ENCODE measurements around the gene MAN2B2. TPM values are rescaled to one million over a fixed set of nuclear protein-coding genes. Genes with fewer than 3 reads are reported as not detected.

MAN2B2 gene
- total RNA-seq, 2 donors from 2014 or later = 11.9 to 21.9 TPM

DNA sequence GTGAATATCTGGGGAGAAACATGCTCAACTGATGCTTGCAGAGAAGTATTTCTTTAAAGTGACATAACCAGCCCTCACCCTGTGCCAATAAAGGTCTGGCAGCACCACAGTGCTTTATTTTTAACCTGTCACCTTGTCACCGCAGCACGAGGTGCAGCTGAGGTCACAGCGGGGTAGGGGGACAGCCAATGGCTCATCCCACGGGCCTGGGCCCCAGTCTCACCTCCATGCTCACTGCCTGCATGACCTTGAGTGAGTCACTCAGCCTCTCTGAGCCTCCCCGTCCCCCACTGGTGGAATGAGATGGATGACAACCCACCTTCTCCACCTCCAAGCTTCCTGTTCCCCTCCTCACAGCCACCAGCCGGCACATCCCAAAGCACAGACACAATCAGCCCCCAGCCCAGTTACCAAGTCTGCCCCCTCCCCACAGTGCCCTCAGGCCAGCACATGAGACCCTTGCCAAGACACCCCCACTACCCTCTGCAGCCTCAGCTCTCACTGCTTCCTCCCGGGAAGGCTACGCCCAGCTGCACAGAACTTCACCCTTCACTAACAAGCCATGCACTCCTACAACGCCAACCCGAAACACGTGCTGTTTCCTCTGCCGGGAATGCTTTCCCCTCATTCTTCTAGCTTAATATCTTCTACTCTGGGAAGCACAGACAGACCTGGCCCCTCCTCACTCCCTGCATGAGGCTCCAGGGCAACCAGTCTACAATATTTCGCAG, 24.9 kb upstream of the MAN2B2 start:
- ATAC-seq (replicated peaks in 1 of 2) (no peak), DNase-seq (no peak)
- Mint-ChIP-seq H3K27ac (no peak overlapping the region), H3K36me3 (ENCODE audit: insufficient read depth in 2 of 2) (peaks cover 7 to 8% of the 10 kb centered on the region in 2 donors), H3K4me1 (ENCODE audit: low read depth) (no peaks in the 10 kb centered on the region), H3K9me3 (peaks cover 9 to 10% of the 10 kb centered on the region in 2 donors), H3K27me3 (ENCODE audit: low read depth) (peaks cover 47% of the 10 kb centered on the region), H3K4me3 (no peak overlapping the region)

DNA sequence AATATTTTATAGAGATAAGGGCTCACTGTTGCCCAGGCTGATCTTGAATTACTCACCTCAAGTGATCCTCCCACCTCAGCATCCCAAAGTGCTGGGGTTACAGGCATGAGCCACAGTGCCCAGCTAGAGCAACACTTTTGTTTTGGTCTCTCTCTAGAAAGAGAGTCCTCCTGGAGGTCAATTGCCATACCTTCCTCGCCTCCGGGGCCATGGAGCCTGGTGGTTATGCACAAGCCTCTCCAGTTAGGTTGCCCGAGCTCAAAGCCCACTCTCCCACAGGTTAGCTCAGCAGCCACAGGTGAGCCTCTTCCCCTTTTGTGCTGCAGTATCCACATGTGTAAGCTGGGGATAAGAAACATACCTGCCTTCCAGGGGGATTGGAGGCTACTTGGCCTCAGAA, 24.2 kb upstream of the MAN2B2 start:
- Mint-ChIP-seq H3K4me1 (ENCODE audit: low read depth) (no peaks in the 10 kb centered on the region), H3K9me3 (peaks cover 9 to 10% of the 10 kb centered on the region in 2 donors), H3K4me3 (no peak overlapping the region), H3K27ac (no peak overlapping the region), H3K27me3 (ENCODE audit: low read depth) (peaks cover 47% of the 10 kb centered on the region), H3K36me3 (ENCODE audit: insufficient read depth in 2 of 2) (peaks cover 7 to 8% of the 10 kb centered on the region in 2 donors)
- ATAC-seq (replicated peaks in 1 of 2) (no peak), DNase-seq (no peak)

DNA sequence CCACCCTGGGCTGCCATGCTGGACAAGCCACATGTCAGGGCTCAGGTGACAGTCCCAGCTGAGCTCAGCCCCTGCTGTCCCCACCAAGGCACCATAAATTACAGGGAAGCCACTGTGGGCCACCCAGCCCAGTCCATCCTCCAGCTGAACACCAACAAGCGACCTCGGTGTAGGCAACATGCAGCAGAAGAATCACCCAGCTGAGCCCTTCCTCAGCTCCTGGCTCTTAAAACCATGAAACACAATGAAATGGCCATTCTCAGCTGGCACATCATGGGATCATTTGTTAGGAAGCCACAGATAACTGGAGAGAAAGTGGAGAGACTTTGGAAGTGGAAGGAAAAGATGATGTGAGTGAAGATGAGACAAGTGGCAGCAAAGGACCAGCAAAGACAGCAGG, 23.3 kb upstream of the MAN2B2 start:
- Mint-ChIP-seq H3K27me3 (ENCODE audit: low read depth) (peaks cover 43% of the 10 kb centered on the region), H3K4me1 (ENCODE audit: low read depth) (no peaks in the 10 kb centered on the region)

DNA sequence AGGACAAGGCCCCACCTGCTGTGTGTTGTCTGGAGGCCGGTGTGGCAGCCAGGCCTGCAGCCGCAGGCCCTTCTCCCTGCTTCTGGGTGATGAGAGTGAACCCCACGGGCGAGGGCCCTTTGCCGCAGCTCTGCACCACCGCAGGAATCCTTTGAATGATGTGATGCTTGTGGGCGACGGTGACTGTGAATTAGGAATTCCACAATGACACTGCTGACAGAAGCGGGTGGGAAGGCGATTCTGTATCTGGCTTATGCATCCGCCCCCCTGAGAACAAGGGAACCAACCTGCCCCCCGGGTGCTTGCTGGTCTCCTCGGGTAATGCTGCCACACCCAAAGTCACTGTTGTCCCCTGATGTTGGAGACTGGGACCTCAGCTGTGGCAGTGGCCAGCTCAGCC, 19.5 kb upstream of the MAN2B2 start:
- Mint-ChIP-seq H3K27ac (no peak overlapping the region), H3K4me1 (ENCODE audit: low read depth) (no peaks in the 10 kb centered on the region), H3K27me3 (ENCODE audit: low read depth) (peaks cover 47% of the 10 kb centered on the region), H3K36me3 (ENCODE audit: insufficient read depth in 2 of 2) (peaks cover 7 to 8% of the 10 kb centered on the region in 2 donors), H3K9me3 (peaks cover 9 to 10% of the 10 kb centered on the region in 2 donors), H3K4me3 (no peak overlapping the region)
- ATAC-seq (replicated peaks in 1 of 2) (no peak), DNase-seq (no peak)

More for the DNA sequence above, 23.3 kb upstream of the MAN2B2 start:
- peaks cover 7 to 8% of the 10 kb centered on the region in 2 donors for H3K36me3 Mint-ChIP-seq (ENCODE audit: insufficient read depth in 2 of 2)
- peaks cover 9 to 10% of the 10 kb centered on the region in 2 donors for H3K9me3 Mint-ChIP-seq
- no peak overlapping the region for H3K4me3 Mint-ChIP-seq
- ATAC-seq (replicated peaks in 1 of 2) (no peak), DNase-seq (no peak)
- H3K27ac Mint-ChIP-seq = no peak overlapping the region

DNA sequence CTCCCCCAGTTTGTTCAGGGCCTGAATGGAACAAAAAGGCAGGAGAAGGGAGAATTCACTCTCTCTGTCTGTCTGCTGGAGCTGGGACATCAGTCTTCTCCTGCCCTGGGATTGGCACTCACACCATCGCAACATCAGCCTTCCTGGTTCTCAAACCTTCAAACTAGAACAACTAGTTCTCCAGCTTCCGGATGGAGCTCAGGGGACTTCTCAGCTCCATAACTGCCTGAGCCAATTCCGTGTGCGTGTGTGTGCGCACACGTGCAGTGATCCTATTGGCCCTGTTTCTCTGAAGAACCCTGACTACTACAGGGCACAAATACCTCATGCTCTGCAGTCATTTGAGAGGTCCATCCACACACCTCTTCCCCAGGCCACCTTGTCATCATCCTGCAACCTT, 18.7 kb upstream of the MAN2B2 start:
- no peak for DNase-seq
- H3K4me3 Mint-ChIP-seq = no peak overlapping the region
- no peak for ATAC-seq (replicated peaks in 1 of 2)
- peaks cover 51% of the 10 kb centered on the region for H3K27me3 Mint-ChIP-seq (ENCODE audit: low read depth)
- H3K4me1 Mint-ChIP-seq (ENCODE audit: low read depth) = no peaks in the 10 kb centered on the region
- H3K27ac Mint-ChIP-seq = no peak overlapping the region
- peaks cover 9 to 10% of the 10 kb centered on the region in 2 donors for H3K9me3 Mint-ChIP-seq
- H3K36me3 Mint-ChIP-seq (ENCODE audit: insufficient read depth in 2 of 2) = peaks cover 5 to 7% of the 10 kb centered on the region in 2 donors

DNA sequence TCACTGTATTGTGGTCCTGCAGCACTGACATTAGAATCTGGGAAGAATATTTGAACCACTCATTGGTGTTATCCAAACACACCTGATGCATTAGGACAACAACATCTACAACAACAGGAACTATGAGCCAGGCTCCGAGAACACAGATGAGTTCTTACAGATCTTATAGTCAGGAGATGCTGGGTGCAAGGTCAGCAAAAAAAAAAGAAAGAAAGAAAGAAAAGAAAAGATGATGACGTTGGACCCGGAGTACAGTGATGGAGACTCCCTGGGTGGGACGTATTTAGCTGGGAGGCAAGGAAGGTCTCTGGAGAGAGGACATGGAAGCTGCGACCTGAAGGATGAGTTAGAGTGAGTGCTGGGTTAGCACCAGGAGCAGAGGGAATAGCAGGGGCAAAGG, 17.8 kb upstream of the MAN2B2 start:
- Mint-ChIP-seq H3K27me3 (ENCODE audit: low read depth) (peaks cover 58% of the 10 kb centered on the region), H3K4me1 (ENCODE audit: low read depth) (no peaks in the 10 kb centered on the region), H3K4me3 (no peak overlapping the region), H3K27ac (no peak overlapping the region), H3K9me3 (peaks cover 3 to 6% of the 10 kb centered on the region in 2 donors), H3K36me3 (ENCODE audit: insufficient read depth in 2 of 2) (peaks cover 2 to 3% of the 10 kb centered on the region in 2 donors)
- no peak for ATAC-seq (replicated peaks in 1 of 2)
- no peak for DNase-seq

DNA sequence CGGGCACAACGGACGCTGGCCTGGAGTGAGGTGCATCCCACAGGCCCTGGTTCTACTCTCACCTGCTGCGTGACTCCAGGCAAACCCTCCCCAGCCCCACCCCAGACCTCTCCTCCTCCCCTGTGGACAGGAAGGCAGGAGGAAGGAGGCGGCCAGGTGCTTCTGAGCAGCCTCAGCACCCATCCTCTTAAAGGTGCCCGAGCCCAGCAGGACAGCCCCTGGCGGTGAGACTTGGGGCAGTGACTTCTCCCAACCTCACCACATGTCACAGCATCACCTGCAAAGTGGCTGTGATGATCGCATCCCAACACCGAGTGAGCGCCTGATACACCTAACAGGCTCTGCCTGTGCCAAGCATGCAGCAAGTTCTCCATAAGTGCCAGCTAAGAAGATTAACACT, 17.1 kb upstream of the MAN2B2 start:
- Mint-ChIP-seq H3K27ac (no peak overlapping the region), H3K9me3 (peaks cover 0 to under 1% of the 10 kb centered on the region in 2 donors), H3K27me3 (ENCODE audit: low read depth) (peaks cover 58% of the 10 kb centered on the region), H3K4me3 (no peak overlapping the region), H3K4me1 (ENCODE audit: low read depth) (no peaks in the 10 kb centered on the region), H3K36me3 (ENCODE audit: insufficient read depth in 2 of 2) (no peaks in the 10 kb centered on the region)
- DNase-seq = no peak
- no peak for ATAC-seq (replicated peaks in 1 of 2)

DNA sequence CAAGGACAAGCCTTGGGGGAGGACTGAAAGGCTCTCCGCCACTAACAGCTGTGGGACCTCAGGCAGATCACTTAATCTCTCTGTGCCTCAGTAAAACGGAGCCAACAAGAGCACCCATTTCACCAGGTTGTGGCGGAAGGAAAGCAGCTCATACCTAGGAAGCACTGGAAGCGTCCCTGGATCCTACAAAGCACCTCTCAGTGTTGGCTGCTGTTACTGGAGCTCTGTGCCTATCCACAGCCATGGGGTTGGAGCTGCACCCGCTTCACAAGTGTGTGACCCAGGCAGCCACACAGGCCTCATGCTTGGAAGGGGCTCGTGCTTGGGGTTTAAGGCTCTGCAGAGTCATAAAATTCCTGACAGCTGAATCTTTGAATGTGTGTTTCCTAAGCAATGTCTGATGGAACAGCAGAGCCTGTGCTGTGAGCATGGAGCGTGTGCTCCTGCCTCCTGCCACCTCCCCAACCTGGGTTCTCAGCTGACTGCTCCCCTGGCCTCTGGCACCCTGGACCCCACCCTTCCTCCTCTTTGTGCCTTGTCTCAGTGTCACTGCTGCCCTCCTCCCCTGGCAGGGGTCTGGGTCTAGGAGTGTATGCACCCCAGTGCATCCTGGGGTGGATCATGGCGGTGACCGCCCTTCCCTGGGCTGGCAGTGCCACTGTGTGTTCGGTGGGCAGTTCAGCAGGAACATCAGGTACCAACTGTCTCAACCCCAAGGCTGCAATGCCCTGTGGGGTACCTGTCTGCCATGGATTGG, 14.4 kb upstream of the MAN2B2 start:
- Mint-ChIP-seq H3K27me3 (ENCODE audit: low read depth) (peaks cover 65% of the 10 kb centered on the region), H3K36me3 (ENCODE audit: insufficient read depth in 2 of 2) (no peaks in the 10 kb centered on the region), H3K4me1 (ENCODE audit: low read depth) (no peaks in the 10 kb centered on the region), H3K9me3 (no peaks in the 10 kb centered on the region), H3K27ac (no peak overlapping the region), H3K4me3 (no peak overlapping the region)
- DNase-seq = no peak
- no peak for ATAC-seq (replicated peaks in 1 of 2)

DNA sequence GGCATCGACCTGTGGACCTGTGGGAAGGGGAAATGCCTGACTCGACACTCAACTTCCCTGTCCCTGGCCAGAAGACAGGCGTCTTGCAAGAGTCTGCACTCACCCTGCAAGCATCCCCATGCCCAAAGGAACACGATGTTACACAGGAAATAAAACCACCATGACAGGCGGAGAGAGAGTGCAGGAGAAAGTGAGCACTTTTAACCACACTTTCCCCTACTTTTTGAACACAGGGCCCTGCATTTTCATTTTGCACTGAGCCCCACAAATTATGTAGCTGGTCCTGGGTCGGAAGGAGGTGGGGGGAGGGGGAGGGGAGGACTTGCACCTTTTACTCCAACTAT, 13.8 kb upstream of the MAN2B2 start:
- ATAC-seq (replicated peaks in 1 of 2) (no peak), DNase-seq (no peak)
- Mint-ChIP-seq H3K36me3 (ENCODE audit: insufficient read depth in 2 of 2) (no peaks in the 10 kb centered on the region), H3K27me3 (ENCODE audit: low read depth) (peaks cover 71% of the 10 kb centered on the region), H3K9me3 (no peaks in the 10 kb centered on the region), H3K27ac (no peak overlapping the region), H3K4me1 (ENCODE audit: low read depth) (no peaks in the 10 kb centered on the region), H3K4me3 (no peak overlapping the region)

DNA sequence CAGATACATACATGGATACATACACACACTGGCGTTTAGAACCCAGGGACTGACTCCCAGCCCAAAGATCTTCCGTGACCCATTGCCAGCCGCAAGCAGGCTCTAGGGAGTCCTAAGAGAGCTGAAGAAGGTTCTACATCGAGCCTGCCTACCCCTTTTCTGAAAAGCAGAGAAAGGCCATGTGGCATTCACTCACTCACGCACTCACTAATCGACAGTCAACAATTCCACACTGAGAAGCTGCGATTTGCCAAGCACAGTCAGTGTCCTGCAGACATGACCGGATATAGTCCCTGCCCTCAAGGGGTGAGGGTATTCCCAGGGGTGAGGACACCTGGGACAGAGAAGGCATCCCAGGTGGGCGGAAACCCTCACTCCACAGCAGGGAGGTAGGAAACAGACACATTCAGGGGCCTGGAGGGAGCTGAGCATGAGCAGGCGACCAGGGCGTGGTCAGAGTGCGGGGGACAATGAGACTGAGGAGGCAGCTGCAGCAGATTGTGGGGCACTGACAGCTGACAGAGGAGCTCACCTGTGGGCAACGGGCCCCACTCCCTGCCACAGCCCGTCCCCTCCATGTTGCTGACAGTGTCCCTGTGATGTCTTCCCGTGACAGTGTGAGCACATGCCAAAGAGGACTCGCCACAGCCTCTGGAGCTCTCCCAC, 13.2 kb upstream of the MAN2B2 start:
- no peak for ATAC-seq (replicated peaks in 1 of 2)
- Mint-ChIP-seq H3K4me3 (peak overlapping the region; percentile 8 to 28), H3K36me3 (ENCODE audit: insufficient read depth in 2 of 2) (no peaks in the 10 kb centered on the region), H3K4me1 (ENCODE audit: low read depth) (no peaks in the 10 kb centered on the region), H3K9me3 (no peaks in the 10 kb centered on the region), H3K27ac (no peak overlapping the region), H3K27me3 (ENCODE audit: low read depth) (peaks cover 70% of the 10 kb centered on the region)
- DNase-seq = no peak

DNA sequence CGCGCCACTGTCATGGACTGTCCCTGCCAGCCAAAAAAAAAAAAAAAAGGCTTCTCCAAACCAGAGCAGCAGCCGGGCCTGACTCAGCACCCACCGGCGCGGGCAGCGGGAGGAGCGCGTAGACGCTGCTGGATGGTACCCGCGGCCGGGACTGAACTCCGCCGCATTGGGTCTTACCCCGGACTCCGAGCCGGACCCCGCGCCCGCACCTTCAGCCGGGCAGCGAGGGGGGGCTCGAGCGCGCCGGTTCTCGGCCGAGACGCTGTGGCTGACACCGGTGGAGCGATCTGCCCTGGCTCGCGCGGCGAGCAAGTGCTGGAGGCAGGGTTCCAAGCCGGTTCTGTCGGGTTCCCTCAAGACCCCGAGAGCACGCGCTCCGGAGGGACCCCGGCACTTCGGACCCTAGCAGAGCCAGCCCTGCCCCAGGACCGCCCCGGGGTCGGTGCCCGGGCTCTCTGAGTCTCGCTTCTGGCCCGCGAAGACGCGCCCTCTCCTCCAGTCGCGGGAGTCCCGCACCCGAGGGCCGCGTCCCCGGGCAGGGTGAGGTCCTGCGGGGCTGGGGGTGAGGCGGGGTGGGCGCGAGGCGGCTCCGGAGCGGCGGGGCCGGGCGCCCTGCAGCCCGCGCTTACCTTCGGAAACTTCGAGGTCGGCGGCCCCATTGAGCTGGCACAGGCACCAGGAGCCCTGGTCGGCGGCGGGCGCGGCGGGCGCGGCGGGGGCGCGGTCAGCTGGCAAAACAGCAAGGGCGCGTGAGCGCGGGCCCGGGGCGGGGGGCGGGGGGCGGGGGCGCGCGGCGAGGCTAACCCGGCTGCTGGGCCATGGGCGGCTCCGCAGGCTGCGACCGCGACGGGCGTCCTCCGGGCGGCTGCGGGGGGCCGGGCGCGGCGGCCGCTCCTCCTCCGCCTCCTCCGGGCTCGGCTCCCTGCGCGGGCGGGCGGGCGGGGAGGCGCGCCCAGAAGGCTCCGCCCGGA, 11.8 kb upstream of the MAN2B2 start:
- Mint-ChIP-seq H3K9me3 (no peaks in the 10 kb centered on the region), H3K27ac (no peak overlapping the region), H3K4me3 (no peak overlapping the region), H3K36me3 (ENCODE audit: insufficient read depth in 2 of 2) (no peaks in the 10 kb centered on the region), H3K27me3 (ENCODE audit: low read depth) (peaks cover 63% of the 10 kb centered on the region), H3K4me1 (ENCODE audit: low read depth) (no peaks in the 10 kb centered on the region)
- DNase-seq = no peak
- ATAC-seq (replicated peaks in 1 of 2) = peak; percentile 31 to 49

DNA sequence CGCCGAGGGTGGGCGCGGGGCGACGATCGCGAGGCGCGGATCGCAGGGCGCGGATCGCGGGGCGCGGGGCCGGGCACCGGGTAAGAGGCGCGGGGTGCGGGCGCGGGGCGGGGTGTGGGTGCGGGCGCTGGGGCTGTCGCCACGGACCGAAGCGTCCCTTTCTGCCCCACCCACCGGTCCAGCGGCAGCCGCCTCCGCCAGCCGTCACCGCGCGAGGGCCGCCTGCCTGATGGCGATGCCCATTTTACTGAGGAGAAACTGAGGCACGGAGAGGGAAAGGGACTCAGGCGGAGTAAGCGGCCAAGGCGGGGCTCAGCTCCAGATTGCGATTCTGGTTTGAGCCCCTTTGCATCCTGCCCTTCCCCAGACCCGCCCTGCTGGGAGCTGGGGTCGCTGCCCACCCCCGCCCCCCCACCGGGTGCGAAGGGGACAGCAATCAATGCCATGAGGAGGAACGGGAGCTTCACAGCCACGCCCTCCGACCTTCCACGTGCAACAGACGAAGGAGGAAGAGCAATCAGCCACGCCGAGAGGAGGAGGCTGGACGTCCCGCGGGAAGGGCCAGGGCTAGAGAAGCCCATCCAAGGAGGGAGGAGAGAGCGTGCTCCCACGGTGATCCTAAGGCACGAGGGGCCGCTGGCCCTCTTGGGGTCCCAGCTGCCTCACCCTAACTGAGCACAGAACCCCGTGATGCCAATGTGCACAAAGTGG, 10.9 kb upstream of the MAN2B2 start:
- Mint-ChIP-seq H3K27me3 (ENCODE audit: low read depth) (peaks cover 55% of the 10 kb centered on the region), H3K36me3 (ENCODE audit: insufficient read depth in 2 of 2) (no peaks in the 10 kb centered on the region), H3K4me3 (peak overlapping the region in 1 of 2 donors; percentile 27), H3K27ac (no peak overlapping the region), H3K9me3 (no peaks in the 10 kb centered on the region), H3K4me1 (ENCODE audit: low read depth) (peaks cover 4% of the 10 kb centered on the region)
- no peak for DNase-seq
- no peak for ATAC-seq (replicated peaks in 1 of 2)
